Cerebellar nuclear complex (tissue), 1 donor: Measurements from ENCODE around the gene CMSS1.

Experiments used
- DNase-seq, 2 experiments: peaks; one replicate each; lab custom pipeline; 2025; lab: John Stamatoyannopoulos, UW

Gene CMSS1

DNA sequence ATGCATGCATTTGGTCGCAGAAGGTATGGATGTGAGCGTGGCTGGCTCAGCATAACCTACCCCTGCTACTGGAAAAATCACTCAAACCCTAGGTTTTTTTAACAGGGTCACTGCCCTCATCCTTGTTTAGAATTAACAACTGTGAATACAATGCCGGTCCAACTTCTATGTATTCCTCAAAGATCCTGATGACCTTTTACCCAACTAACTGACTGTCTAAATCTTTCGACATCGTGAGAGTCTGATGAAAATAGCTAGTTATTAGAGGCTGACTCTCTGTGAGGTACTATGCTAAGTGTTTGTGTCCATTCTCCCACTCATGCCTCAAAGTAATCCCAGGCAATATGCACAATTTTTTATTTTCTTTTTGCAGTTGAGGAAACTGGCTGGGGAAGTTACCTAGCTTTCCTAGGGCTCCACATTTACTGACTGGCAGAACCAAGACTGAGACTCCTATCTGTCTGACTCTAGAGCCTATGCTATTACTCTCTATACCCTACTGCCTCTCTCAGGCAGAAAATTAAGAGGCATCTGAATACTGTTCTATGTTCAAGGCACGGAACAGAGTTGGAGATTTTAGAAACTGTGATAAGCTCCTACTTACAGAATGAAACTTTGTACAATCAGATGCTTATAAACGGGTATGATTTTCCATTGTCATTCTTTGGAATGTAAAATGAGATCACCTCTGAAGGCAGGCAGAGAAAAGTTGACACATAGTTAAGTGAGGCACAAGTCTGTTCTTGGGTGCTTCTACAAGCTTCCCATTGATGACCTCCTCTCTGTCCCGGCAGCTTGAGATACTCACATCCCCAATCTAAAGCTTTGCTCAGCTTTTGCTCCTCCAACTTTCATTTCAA is 240.3 kb downstream of the CMSS1 start:
- DNase-seq: no peak

- no peak for DNase-seq
Observed at GRCh38 chr3:100059472-100059871, 241.8 kb downstream of the CMSS1 start.

DNA sequence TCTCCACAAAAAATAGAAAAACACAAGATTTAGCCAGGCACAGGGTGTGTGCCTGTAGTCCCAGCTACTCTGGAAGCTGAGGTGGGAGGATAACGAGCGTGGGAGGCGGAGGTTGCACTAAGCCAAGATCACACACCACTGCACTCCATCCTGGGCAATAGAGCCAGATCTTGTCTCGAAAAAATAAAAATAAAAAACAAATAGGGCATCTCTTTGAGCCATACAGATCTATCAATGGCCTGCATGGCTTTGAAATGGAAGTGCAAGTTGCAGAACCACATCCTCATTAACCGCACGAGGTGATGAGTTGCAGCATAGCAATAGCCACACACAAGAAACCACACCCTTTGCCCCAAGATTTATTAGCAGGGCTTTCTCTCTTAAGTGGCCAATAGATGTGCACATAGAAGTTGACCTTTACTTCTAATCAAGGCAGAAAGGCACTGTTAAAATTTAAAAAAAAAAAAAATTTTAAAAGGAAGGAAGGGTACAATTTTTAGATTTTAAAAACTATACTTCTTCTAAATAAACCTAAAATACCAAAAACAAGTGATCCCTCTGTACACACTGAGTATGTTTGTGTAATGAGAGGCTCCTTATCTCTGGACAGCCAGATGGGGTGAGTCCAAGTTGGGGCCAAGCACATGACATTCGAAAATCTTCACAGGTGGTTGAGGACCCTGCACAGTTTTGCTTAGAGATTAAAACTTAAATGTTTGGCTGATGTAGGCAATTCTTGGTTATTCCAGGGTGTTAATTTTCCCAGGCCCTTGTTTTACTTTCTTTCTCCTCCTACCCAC is 243.2 kb downstream of the CMSS1 start:
- DNase-seq: no peak

GRCh38 chr3:100062665-100063064 is 245.0 kb downstream of the CMSS1 start:
- DNase-seq: no peak

- no peak for DNase-seq
Observed at GRCh38 chr3:100063929-100064461, 246.3 kb downstream of the CMSS1 start.

- DNase-seq: no peak
Observed at GRCh38 chr3:100067589-100067988, 249.9 kb downstream of the CMSS1 start.

DNA sequence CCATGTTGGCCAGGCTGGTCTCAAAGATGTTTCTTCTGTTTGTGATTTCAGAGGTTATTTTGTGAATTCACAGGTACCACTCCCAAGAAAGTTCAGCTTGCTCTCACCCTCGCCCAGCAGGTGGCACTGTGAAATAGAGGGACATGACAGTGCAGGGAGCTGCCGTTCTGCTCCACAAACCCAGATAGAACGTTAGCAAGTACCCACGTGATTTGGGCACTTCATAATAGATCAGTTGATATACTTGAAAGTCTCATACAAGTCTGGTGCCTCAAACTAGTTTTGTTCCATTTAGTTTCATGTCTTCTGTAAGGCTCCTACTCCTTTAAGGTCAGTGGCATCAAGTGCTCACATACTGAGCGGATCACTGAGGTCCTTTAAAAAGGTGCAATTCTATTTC is 251.2 kb downstream of the CMSS1 start:
- no peak for DNase-seq

GRCh38 chr3:100069472-100069871 is 251.8 kb downstream of the CMSS1 start:
- no peak for DNase-seq

- no peak for DNase-seq
Observed at GRCh38 chr3:100072326-100073048, 254.8 kb downstream of the CMSS1 start.

- DNase-seq: no peak
Observed at GRCh38 chr3:100073049-100073713, 255.5 kb downstream of the CMSS1 start.

DNA sequence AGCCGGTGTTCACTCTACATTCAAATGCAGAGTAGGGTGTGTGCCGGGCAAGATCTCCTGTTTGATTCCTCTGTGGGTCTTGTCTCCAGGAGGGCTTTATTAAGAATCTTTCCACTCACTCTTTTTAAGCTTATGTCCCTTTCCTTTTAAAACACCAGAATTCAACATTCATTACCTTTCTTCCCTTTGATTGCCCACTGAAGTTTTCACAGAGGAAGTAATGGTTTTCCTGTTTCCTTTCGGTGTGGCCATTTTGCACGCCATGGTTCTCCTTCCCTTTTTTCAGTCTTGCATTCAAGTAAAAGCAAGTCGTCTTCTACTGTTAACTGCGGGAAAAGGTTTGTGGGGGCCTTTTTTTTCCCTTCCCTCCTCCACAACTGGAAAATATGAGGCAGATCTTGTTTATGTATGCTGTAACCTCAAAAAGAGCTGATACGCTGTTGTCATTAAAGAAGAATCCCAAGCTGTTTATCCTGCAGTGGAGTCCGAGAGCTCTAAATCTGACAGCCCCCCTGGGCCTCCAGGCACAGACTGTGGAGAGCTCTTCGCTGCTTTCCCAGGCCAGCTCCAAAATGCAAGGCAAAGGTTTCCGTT is 256.1 kb downstream of the CMSS1 start:
- DNase-seq: no peak

- no peak for DNase-seq
Observed at GRCh38 chr3:100075196-100075595, 257.5 kb downstream of the CMSS1 start.

GRCh38 chr3:100075851-100076730 is 258.4 kb downstream of the CMSS1 start:
- no peak for DNase-seq

DNA sequence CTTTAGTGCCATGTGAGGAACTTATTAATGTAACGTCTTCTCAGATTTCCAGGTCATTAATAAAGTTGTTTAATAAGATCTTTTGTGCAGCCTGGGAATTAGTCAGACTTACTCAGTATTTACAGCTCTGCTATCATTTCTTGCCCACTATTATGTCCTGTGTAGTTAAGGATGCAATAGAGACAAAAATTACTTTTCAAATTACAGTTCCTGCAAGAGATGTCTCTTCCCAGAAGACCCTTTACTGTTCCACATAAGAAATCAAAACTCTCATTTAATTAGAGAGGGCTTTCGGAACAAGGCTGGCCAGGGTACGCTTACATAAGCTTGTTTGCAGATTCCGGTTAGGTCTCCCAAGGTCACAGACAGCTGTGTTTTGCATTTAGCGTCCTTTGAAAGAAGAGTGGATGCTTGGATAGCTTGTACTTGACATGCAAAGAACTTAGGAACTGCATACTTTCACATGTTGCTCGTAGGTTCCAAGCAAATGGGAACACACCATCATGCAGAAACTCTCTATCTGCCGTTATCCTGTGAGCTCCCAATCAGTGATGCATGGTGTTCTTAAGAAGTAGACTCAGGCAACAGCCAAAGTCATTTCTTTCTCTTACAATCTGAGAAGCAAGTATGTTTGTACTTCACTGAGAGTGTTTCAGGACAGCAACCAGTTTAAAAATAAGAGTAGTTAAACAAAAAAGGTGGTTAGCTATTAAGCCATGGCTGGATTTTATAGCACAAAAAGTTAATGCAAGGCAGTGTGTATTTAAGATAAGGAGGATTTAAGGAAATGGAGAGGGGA is 259.3 kb downstream of the CMSS1 start:
- no peak for DNase-seq

GRCh38 chr3:100079328-100079727 is 261.7 kb downstream of the CMSS1 start:
- no peak for DNase-seq

GRCh38 chr3:100080573-100080972 is 262.9 kb downstream of the CMSS1 start:
- DNase-seq: no peak

GRCh38 chr3:100081311-100081710 is 263.6 kb downstream of the CMSS1 start:
- no peak for DNase-seq

- no peak for DNase-seq
Observed at GRCh38 chr3:100081986-100082692, 264.5 kb downstream of the CMSS1 start.

GRCh38 chr3:100082714-100083113 is 265.1 kb downstream of the CMSS1 start:
- no peak for DNase-seq
